HG02588 (cell line): ENCODE data around the gene LDLRAD4.

Experiments used
- ATAC-seq: cut with Tn5 transposase; IDR thresholded peaks from one replicate; pipeline ENCODE4 v1.9.1; 2021; ENCODE audit warnings: mild to moderate bottlenecking, moderate library complexity; ENCODE audit not compliant: unreplicated experiment

Gene LDLRAD4

GRCh38 chr18:13380691-13381070, 162.1 kb downstream of the LDLRAD4 start:
- ATAC-seq, result no peak

GRCh38 chr18:13381331-13381730, 162.8 kb downstream of the LDLRAD4 start:
- no peak for ATAC-seq

GRCh38 chr18:13381944-13382365, 163.4 kb downstream of the LDLRAD4 start:
- no peak for ATAC-seq

GRCh38 chr18:13382366-13382953, 163.9 kb downstream of the LDLRAD4 start:
- no peak for ATAC-seq

GRCh38 chr18:13382954-13383827, 164.6 kb downstream of the LDLRAD4 start:
- ATAC-seq, result no peak

- no peak for ATAC-seq
Measured at GRCh38 chr18:13386891-13387801, 168.6 kb downstream of the LDLRAD4 start.

GRCh38 chr18:13387855-13388548, 169.4 kb downstream of the LDLRAD4 start:
- ATAC-seq, result no peak

GRCh38 chr18:13388586-13389490, 170.3 kb downstream of the LDLRAD4 start:
- no peak for ATAC-seq

- no peak for ATAC-seq
Measured at GRCh38 chr18:13389491-13390131, 171.1 kb downstream of the LDLRAD4 start.

GRCh38 chr18:13390196-13390595, 171.6 kb downstream of the LDLRAD4 start:
- no peak for ATAC-seq

GRCh38 chr18:13390711-13391110, 172.2 kb downstream of the LDLRAD4 start:
- ATAC-seq, result no peak

- no peak for ATAC-seq
Measured at GRCh38 chr18:13392029-13392750, 173.6 kb downstream of the LDLRAD4 start.

- no peak for ATAC-seq
Measured at GRCh38 chr18:13392899-13393298, 174.3 kb downstream of the LDLRAD4 start.

- ATAC-seq, result no peak
Measured at GRCh38 chr18:13393338-13393737, 174.8 kb downstream of the LDLRAD4 start.

GRCh38 chr18:13394801-13395200, 176.2 kb downstream of the LDLRAD4 start:
- no peak for ATAC-seq

- no peak for ATAC-seq
Measured at GRCh38 chr18:13395577-13395976, 177.0 kb downstream of the LDLRAD4 start.

GRCh38 chr18:13397504-13398163, 179.1 kb downstream of the LDLRAD4 start:
- ATAC-seq, result no peak

- ATAC-seq, result no peak
Measured at GRCh38 chr18:13398631-13399030, 180.1 kb downstream of the LDLRAD4 start.
